ENCODE data around the gene PLAAT1.

Gene PLAAT1

DNA sequence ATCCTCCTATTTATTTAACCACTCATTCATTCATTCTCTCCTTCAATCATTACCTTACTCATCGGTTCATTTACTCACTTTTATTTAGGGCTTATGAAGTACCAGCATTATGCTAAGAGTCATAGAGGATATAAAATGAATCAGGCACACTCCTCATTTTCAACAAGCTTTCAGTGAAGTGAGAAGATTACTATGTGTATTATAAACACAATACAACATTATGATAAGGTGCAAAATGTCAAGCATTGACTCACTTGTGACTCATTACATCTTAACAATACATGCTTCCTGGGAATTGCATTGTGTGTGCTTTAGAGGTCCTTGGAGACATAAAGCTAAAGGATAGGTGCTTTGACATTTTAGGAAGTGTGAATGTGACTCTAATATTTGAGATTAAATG, 60.4 kb downstream of the PLAAT1 start:
- H3K4me1 ChIP-seq (ENCODE audit: insufficient read depth, low read length, poor library complexity, severe bottlenecking): no peaks in the 10 kb centered on the region
- no peaks in the 10 kb centered on the region for H3K27me3 ChIP-seq (ENCODE audit: insufficient read depth, low read length, poor library complexity, severe bottlenecking)
- no peak for TF ChIP-seq EZH2phosphoT487 (IDR thresholded peaks at IDR 0.05; ENCODE audit: borderline replicate concordance)
- TF ChIP-seq, protein P1, sequence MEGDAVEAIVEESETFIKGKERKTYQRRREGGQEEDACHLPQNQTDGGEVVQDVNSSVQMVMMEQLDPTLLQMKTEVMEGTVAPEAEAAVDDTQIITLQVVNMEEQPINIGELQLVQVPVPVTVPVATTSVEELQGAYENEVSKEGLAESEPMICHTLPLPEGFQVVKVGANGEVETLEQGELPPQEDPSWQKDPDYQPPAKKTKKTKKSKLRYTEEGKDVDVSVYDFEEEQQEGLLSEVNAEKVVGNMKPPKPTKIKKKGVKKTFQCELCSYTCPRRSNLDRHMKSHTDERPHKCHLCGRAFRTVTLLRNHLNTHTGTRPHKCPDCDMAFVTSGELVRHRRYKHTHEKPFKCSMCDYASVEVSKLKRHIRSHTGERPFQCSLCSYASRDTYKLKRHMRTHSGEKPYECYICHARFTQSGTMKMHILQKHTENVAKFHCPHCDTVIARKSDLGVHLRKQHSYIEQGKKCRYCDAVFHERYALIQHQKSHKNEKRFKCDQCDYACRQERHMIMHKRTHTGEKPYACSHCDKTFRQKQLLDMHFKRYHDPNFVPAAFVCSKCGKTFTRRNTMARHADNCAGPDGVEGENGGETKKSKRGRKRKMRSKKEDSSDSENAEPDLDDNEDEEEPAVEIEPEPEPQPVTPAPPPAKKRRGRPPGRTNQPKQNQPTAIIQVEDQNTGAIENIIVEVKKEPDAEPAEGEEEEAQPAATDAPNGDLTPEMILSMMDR (conservative IDR thresholded peaks at IDR 0.05; ENCODE audit: low read length): no peak
- no peaks in the 10 kb centered on the region for H3F3A ChIP-seq (ENCODE audit: low read depth)
- H3K9me3 ChIP-seq (ENCODE audit: insufficient read depth, low read depth, low read length): no peaks in the 10 kb centered on the region
- no peak overlapping the region for H2AFZ ChIP-seq (ENCODE audit: low read length)
- H3K79me2 ChIP-seq (ENCODE audit: insufficient read depth, low read length): no peaks in the 10 kb centered on the region
- H3K36me3 ChIP-seq (ENCODE audit: insufficient read depth, low read length): no peaks in the 10 kb centered on the region
- no peak overlapping the region for H3K4me2 ChIP-seq (ENCODE audit: low read depth, low read length, poor library complexity, severe bottlenecking)
- no peak overlapping the region for H3K4me3 ChIP-seq (ENCODE audit: low read length, poor library complexity, severe bottlenecking)
- H4K20me1 ChIP-seq (ENCODE audit: insufficient read depth, low read length, poor library complexity, severe bottlenecking): no peaks in the 10 kb centered on the region
- H3K9ac ChIP-seq (ENCODE audit: low read depth, low read length, poor library complexity, severe bottlenecking): no peak overlapping the region
- H3K9me2 ChIP-seq (replicated peaks; ENCODE audit: low read depth, low read length): no peaks in the 10 kb centered on the region

DNA sequence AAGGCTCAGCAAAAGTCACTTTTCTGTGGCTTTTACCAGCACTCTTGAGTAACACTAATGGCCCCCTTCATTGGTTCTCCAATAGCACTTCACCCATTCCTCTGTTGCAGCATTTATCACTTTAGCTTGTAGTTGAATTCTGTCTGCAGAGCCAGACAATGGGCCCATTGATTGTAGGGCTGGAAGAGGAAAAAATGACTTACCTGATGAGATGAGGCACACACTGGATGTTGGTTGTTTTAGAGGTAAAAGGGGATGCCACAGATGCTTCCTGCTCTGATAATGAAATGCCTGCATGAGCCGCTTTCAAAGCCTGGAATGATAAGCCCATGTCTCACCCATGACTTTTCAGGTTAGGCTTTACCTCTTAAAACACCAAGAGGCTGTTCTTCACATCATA, 64.3 kb downstream of the PLAAT1 start:
- Histone ChIP-seq H3K9me2 (replicated peaks; ENCODE audit: low read depth, low read length) (no peaks in the 10 kb centered on the region), H4K20me1 (ENCODE audit: insufficient read depth, low read length, poor library complexity, severe bottlenecking) (no peaks in the 10 kb centered on the region), H3K4me1 (ENCODE audit: insufficient read depth, low read length, poor library complexity, severe bottlenecking) (no peaks in the 10 kb centered on the region), H3K9me3 (ENCODE audit: insufficient read depth, low read depth, low read length) (no peaks in the 10 kb centered on the region), H3F3A (ENCODE audit: low read depth) (no peaks in the 10 kb centered on the region), H3K27me3 (ENCODE audit: insufficient read depth, low read length, poor library complexity, severe bottlenecking) (no peaks in the 10 kb centered on the region), H3K36me3 (ENCODE audit: insufficient read depth, low read length) (no peaks in the 10 kb centered on the region), H3K4me2 (ENCODE audit: low read depth, low read length, poor library complexity, severe bottlenecking) (no peak overlapping the region), H3K79me2 (ENCODE audit: insufficient read depth, low read length) (no peaks in the 10 kb centered on the region), H2AFZ (ENCODE audit: low read length) (no peak overlapping the region), H3K9ac (ENCODE audit: low read depth, low read length, poor library complexity, severe bottlenecking) (no peak overlapping the region), H3K4me3 (ENCODE audit: low read length, poor library complexity, severe bottlenecking) (no peak overlapping the region)
- TF ChIP-seq EZH2phosphoT487 (IDR thresholded peaks at IDR 0.05; ENCODE audit: borderline replicate concordance): no peak
- TF ChIP-seq, protein P1 (conservative IDR thresholded peaks at IDR 0.05; ENCODE audit: low read length): no peak

DNA sequence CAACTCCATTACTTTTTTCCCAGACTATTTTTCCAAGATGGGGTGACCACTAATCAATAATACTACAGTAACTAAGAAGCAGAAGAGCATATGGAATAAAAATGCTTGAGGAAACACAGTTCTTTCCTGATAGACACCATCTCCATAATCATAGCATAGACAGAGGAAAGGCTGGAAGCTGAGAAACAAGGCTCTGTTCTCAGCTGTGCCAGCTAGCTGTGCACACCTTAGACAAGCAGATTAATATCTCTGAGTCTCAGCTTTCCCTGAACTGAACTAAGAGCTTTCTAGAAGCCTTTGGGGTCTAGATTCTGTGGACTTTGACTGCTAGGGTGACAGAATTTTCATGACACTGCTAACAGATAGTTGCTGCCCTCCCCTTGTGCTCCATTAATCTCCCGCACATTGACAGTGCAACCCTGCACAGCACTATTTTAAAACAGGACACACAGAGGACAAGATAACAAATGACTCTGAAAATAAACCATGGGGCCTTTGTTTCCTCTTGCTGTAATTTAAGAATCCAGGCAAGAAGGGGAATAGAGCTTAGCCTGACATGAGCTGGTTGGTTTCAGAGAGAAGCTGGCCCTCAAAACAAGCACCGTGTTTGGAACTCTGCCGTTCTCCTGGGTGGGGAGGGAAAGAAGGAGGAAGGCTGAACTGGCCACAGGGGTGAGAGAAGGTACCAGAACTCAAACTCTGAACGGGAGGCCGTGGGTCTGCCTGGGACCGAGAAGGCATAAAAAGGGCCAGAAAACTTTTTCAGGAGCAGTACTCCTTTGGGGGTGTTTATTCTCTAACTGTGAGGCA, 70.1 kb downstream of the PLAAT1 start:
- Histone ChIP-seq H3K36me3 (ENCODE audit: insufficient read depth, low read length) (no peaks in the 10 kb centered on the region), H3K27me3 (ENCODE audit: insufficient read depth, low read length, poor library complexity, severe bottlenecking) (no peaks in the 10 kb centered on the region), H3K9me3 (ENCODE audit: insufficient read depth, low read depth, low read length) (no peaks in the 10 kb centered on the region), H2AFZ (ENCODE audit: low read length) (no peak overlapping the region), H3K4me2 (ENCODE audit: low read depth, low read length, poor library complexity, severe bottlenecking) (no peak overlapping the region), H3F3A (ENCODE audit: low read depth) (no peaks in the 10 kb centered on the region), H4K20me1 (ENCODE audit: insufficient read depth, low read length, poor library complexity, severe bottlenecking) (no peaks in the 10 kb centered on the region), H3K4me3 (ENCODE audit: low read length, poor library complexity, severe bottlenecking) (no peak overlapping the region), H3K9me2 (replicated peaks; ENCODE audit: low read depth, low read length) (no peaks in the 10 kb centered on the region), H3K9ac (ENCODE audit: low read depth, low read length, poor library complexity, severe bottlenecking) (no peak overlapping the region), H3K79me2 (ENCODE audit: insufficient read depth, low read length) (no peaks in the 10 kb centered on the region), H3K4me1 (ENCODE audit: insufficient read depth, low read length, poor library complexity, severe bottlenecking) (no peaks in the 10 kb centered on the region)
- TF ChIP-seq, protein P1 (conservative IDR thresholded peaks at IDR 0.05; ENCODE audit: low read length): no peak
- no peak for TF ChIP-seq EZH2phosphoT487 (IDR thresholded peaks at IDR 0.05; ENCODE audit: borderline replicate concordance)
